H1 (cell line): ENCODE measurements around the gene CENPX. TPM values are rescaled to one million over a fixed set of nuclear protein-coding genes. Genes with fewer than 3 reads are reported as not detected.
A peak's percentile ranks its signal among the peaks of the same experiment; 100 is the strongest.

Source experiments
- CTCF ChIA-PET: fragments of 300-600 bp; sonication (Branson Sonifier 250); formaldehyde crosslinking; loops from one replicate; lab custom pipeline; 2021; ENCODE audit not compliant: partially characterized antibody; lab: Charles Lee
- POLR2A ChIA-PET: fragments of 300-600 bp; sonication (Branson Sonifier 250); formaldehyde crosslinking; loops from one replicate; lab custom pipeline; 2021; ENCODE audit warnings: inconsistent platforms; ENCODE audit not compliant: partially characterized antibody; lab: Charles Lee
- DNase-seq, 2 experiments: peaks; one replicate each; pipeline versions ENCODE4 v3.0.0 to v3.0.0-alpha.2; 2010 to 2022; ENCODE audit warnings: low spot score in 2 of 2, low read depth in 1 of 2, mixed read lengths in 1 of 2
- FAIRE-seq: peaks from 2 replicates; lab custom pipeline; 2011; peaks lifted over from hg19 to GRCh38; lab: Jason Lieb, UNC
- H2AFZ ChIP-seq: 2 replicates; pipeline ENCODE4 v1.8.1; 2012; ENCODE audit warnings: low read length, inconsistent platforms
- H2AK5ac ChIP-seq: 2 replicates; pipeline ENCODE4 v1.6.1; 2013; ENCODE audit warnings: low read depth, low read length
- H2BK120ac ChIP-seq: replicated peaks from 2 replicates; pipeline ENCODE3; 2013; ENCODE audit warnings: low read depth, low read length, inconsistent platforms
- H2BK12ac ChIP-seq: 2 replicates; pipeline ENCODE4 v1.6.1; 2013; ENCODE audit warnings: low read depth, low read length
- H2BK15ac ChIP-seq: 2 replicates; pipeline ENCODE4 v1.6.1; 2013; ENCODE audit warnings: low read length
- H2BK20ac ChIP-seq: 2 replicates; pipeline ENCODE4 v1.6.1; 2013; ENCODE audit warnings: low read length
- H2BK5ac ChIP-seq: 2 replicates; pipeline ENCODE4 v1.6.1; 2013; ENCODE audit warnings: low read depth, low read length
- H3K14ac ChIP-seq: 2 replicates; pipeline ENCODE4 v1.6.1; 2013; ENCODE audit warnings: inconsistent platforms; ENCODE audit not compliant: insufficient read length
- H3K18ac ChIP-seq: 2 replicates; pipeline ENCODE4 v1.6.1; 2013; ENCODE audit warnings: low read length; ENCODE audit errors: extremely low read depth
- H3K23ac ChIP-seq: 2 replicates; pipeline ENCODE4 v1.6.1; 2013; ENCODE audit warnings: inconsistent platforms; ENCODE audit not compliant: insufficient read length
- H3K23me2 ChIP-seq: 2 replicates; pipeline ENCODE4 v1.6.1; 2013; ENCODE audit warnings: low read depth, low read length
- H3K27ac ChIP-seq: 2 replicates; pipeline ENCODE4 v1.6.1; 2011; ENCODE audit warnings: low read depth, low read length, inconsistent platforms
- H3K27me3 ChIP-seq, 4 experiments: replicated peaks in 1 of 4; 1 replicate in 1 of 4; 2 replicates in 3 of 4; pipeline versions ENCODE4 v1.6.1 to v1.8.1; 2011 to 2013; ENCODE audit warnings: low read length in 3 of 4, mild to moderate bottlenecking in 3 of 4, inconsistent platforms in 2 of 4, mixed read lengths in 2 of 4, moderate library complexity in 1 of 4; ENCODE audit not compliant: control insufficient read depth in 3 of 4, insufficient read depth in 3 of 4; ENCODE audit errors: extremely low read depth in 1 of 4
- H3K36me3 ChIP-seq, 4 experiments: 2 replicates each; pipeline versions ENCODE4 v1.6.1 to v1.8.1; 2011 to 2013; ENCODE audit warnings: mild to moderate bottlenecking in 4 of 4, low read length in 3 of 4, moderate library complexity in 2 of 4, control low read depth in 1 of 4, inconsistent platforms in 1 of 4; ENCODE audit not compliant: insufficient read depth in 4 of 4, control insufficient read depth in 2 of 4
- H3K4ac ChIP-seq: replicated peaks from 2 replicates; pipeline ENCODE3; 2013; ENCODE audit warnings: low read length, low read depth, mixed read lengths, inconsistent platforms; ENCODE audit not compliant: insufficient read length
- H3K4me1 ChIP-seq, 4 experiments: replicated peaks in 1 of 4; 1 replicate in 1 of 4; 2 replicates in 3 of 4; pipeline versions ENCODE4 v1.6.1 to v1.8.1; 2011 to 2013; ENCODE audit warnings: low read length in 3 of 4, inconsistent platforms in 2 of 4, mixed read lengths in 1 of 4; ENCODE audit not compliant: insufficient read depth in 4 of 4, control insufficient read depth in 3 of 4
- H3K4me2 ChIP-seq, 2 experiments: 2 replicates each; pipeline versions ENCODE4 v1.6.1 to v1.8.1; 2011 to 2013; ENCODE audit warnings: low read depth in 2 of 2, low read length in 2 of 2, control low read depth in 1 of 2, inconsistent platforms in 1 of 2, mild to moderate bottlenecking in 1 of 2; ENCODE audit not compliant: insufficient read depth in 1 of 2
- H3K4me3 ChIP-seq, 4 experiments: fragments of 200-600, 300-600 bp in 1 of 4; sonication (generic), shearing (Covaris generic), sonication (Bioruptor Twin) in 1 of 4; 2 replicates each; pipeline versions ENCODE4 v1.5.1 to v1.8.1; 2011 to 2016; ENCODE audit warnings: low read length in 4 of 4, low read depth in 3 of 4, control low read depth in 2 of 4, inconsistent platforms in 2 of 4, mild to moderate bottlenecking in 2 of 4, mixed read lengths in 1 of 4, moderate library complexity in 1 of 4; ENCODE audit not compliant: insufficient read depth in 2 of 4; ENCODE audit errors: extremely low read depth in 1 of 4
- H3K56ac ChIP-seq: replicated peaks from 2 replicates; pipeline ENCODE3; 2013; ENCODE audit warnings: low read depth, mild to moderate bottlenecking, mixed read lengths, low read length, inconsistent platforms; ENCODE audit not compliant: insufficient read length
- H3K79me1 ChIP-seq: 2 replicates; pipeline ENCODE4 v1.6.1; 2013; ENCODE audit warnings: low read depth, low read length, control low read depth
- H3K79me2 ChIP-seq, 2 experiments: 2 replicates each; pipeline versions ENCODE4 v1.6.1 to v1.8.1; 2012 to 2013; ENCODE audit warnings: low read length in 2 of 2, mild to moderate bottlenecking in 2 of 2, inconsistent platforms in 1 of 2; ENCODE audit not compliant: insufficient read depth in 2 of 2, control insufficient read depth in 1 of 2
- H3K9ac ChIP-seq, 4 experiments: replicated peaks in 1 of 4; 1 replicate in 1 of 4; 2 replicates in 3 of 4; pipeline versions ENCODE4 v1.6.1 to v1.8.1; 2011 to 2013; ENCODE audit warnings: low read depth in 3 of 4, low read length in 3 of 4, control low read depth in 2 of 4, mild to moderate bottlenecking in 2 of 4, moderate library complexity in 2 of 4, inconsistent platforms in 1 of 4; ENCODE audit errors: extremely low read depth in 1 of 4
- H3K9me3 ChIP-seq, 2 experiments: 2 replicates each; pipeline versions ENCODE4 v1.6.1 to v1.8.1; 2012 to 2013; ENCODE audit warnings: mild to moderate bottlenecking in 2 of 2, moderate library complexity in 2 of 2, control low read depth in 1 of 2, inconsistent platforms in 1 of 2, low read depth in 1 of 2, low read length in 1 of 2, mixed read lengths in 1 of 2; ENCODE audit not compliant: insufficient read depth in 2 of 2
- H4K20me1 ChIP-seq, 2 experiments: replicated peaks in 1 of 2; 2 replicates each; pipeline versions ENCODE3 to v1.8.1; 2011 to 2013; ENCODE audit warnings: inconsistent platforms in 2 of 2, low read length in 2 of 2, mild to moderate bottlenecking in 1 of 2; ENCODE audit not compliant: insufficient read depth in 2 of 2, control insufficient read depth in 1 of 2
- H4K5ac ChIP-seq: 2 replicates; pipeline ENCODE4 v1.6.1; 2013; ENCODE audit warnings: low read length, low read depth, mixed read lengths, inconsistent platforms; ENCODE audit not compliant: insufficient read length
- H4K8ac ChIP-seq: 2 replicates; pipeline ENCODE4 v1.8.0; 2013; ENCODE audit warnings: mild to moderate bottlenecking, moderate library complexity, low read length, inconsistent platforms; ENCODE audit not compliant: insufficient read depth; ENCODE audit errors: extremely low read depth
- H4K91ac ChIP-seq: replicated peaks from 2 replicates; pipeline ENCODE3; 2013; ENCODE audit warnings: low read length, mixed read lengths, inconsistent platforms; ENCODE audit not compliant: insufficient read length
- CBX5 ChIP-seq: fragments of 300-800, 300-1000 bp; sonication (generic); IDR thresholded peaks from 2 replicates; pipeline ENCODE4 v1.7.1; 2016; ENCODE audit warnings: antibody characterized with exemption, low read length, low read depth
- CREB1 ChIP-seq: IDR thresholded peaks from 2 replicates; pipeline ENCODE4 v1.6.1; 2012; ENCODE audit warnings: inconsistent platforms
- GTF2F1 ChIP-seq: IDR thresholded peaks from 2 replicates; pipeline ENCODE4 v1.6.1; 2012; ENCODE audit warnings: low read depth, low read length, improper control_type of control experiment, borderline replicate concordance
- POLR2A ChIP-seq, 2 experiments: IDR thresholded peaks; 1 replicate in 1 of 2; 2 replicates in 1 of 2; pipeline ENCODE4 v1.6.1; 2011; ENCODE audit warnings: low read depth in 2 of 2, low read length in 2 of 2, mild to moderate bottlenecking in 2 of 2; ENCODE audit errors: control extremely low read depth in 1 of 2
- SIN3A ChIP-seq, 2 experiments: IDR thresholded peaks in 1 of 2; conservative IDR thresholded peaks in 1 of 2; 2 replicates each; pipeline ENCODE4 v1.6.1; 2011 to 2012; ENCODE audit warnings: low read length in 2 of 2, improper control_type of control experiment in 1 of 2, low read depth in 1 of 2, mild to moderate bottlenecking in 1 of 2
- SP2 ChIP-seq: IDR thresholded peaks from 2 replicates; pipeline ENCODE4 v1.6.1; 2012; ENCODE audit warnings: mild to moderate bottlenecking, low read length, inconsistent platforms
- TAF1 ChIP-seq: IDR thresholded peaks from 2 replicates; pipeline ENCODE4 v1.6.1; 2011; ENCODE audit warnings: mild to moderate bottlenecking, low read depth, low read length
- TBP ChIP-seq: IDR thresholded peaks from 2 replicates; pipeline ENCODE4 v1.6.1; 2011; ENCODE audit warnings: low read depth, low read length, improper control_type of control experiment
- WGBS, 2 experiments: shearing (Covaris generic) in 1 of 2; methylation state at CpG; one replicate each; pipeline versions ENCODE4 v1.1.6 to v1.1.7; 2013 to 2015; ENCODE audit warnings: low lambda C conversion rate in 2 of 2, mixed read lengths in 2 of 2, inconsistent platforms in 1 of 2, low coverage in 1 of 2, missing lambda C conversion rate in 1 of 2; ENCODE audit not compliant: insufficient replicate concordance in 2 of 2, insufficient coverage in 1 of 2, insufficient read length in 1 of 2; ENCODE audit errors: extremely low coverage in 1 of 2, missing lambda C conversion rate in 1 of 2; 5-methylcytosine and 5-hydroxymethylcytosine counted together
- long read RNA-seq, 2 experiments: library from RNA in 1 of 2; library from capped mRNA in 1 of 2; stranded (forward); transcript quantifications; one replicate each; pipeline ENCODE4 v2.0.0, GENCODE V29; 2021; ENCODE audit warnings: inconsistent platforms in 1 of 2
- polyA minus RNA-seq, 3 experiments: library from RNA; depleted of rRNA, polyadenylated mRNA; stranded (reverse); fragments of >200 nt; gene quantifications; 1 replicate in 2 of 3; 2 replicates in 1 of 3; pipeline ENCODE4 v1.2.3, GENCODE V29; 2011
- polyA plus RNA-seq, 7 experiments: library from polyadenylated mRNA; depleted of rRNA in 3 of 7; stranded (reverse) in 5 of 7; unstranded in 2 of 7; fragments of >200 nt in 5 of 7; fragments of 200-250 nt in 2 of 7; gene quantifications; 1 replicate in 5 of 7; 2 replicates in 1 of 7; 4 replicates in 1 of 7; pipeline versions ENCODE4 v1.2.1 to v1.2.3, GENCODE V29; 2011 to 2013; ENCODE audit warnings: missing spikeins in 2 of 7, mixed read lengths in 2 of 7
- total RNA-seq: library from RNA; stranded (reverse); fragmentation: NEBNext Ultra II Directional; extraction: Animal tissue kit (Norgen Biotek cat#: 25700); gene quantifications from 2 replicates; pipeline ENCODE4 v1.2.1, GENCODE V29; 2021

CENPX gene
- total RNA-seq (111 and 116 TPM in 2 replicates), polyA plus RNA-seq (2011; rRNA removed) (122 and 133 TPM in 2 replicates), polyA minus RNA-seq (2011; rRNA and poly(A)+ RNA removed) (21.3 and 26.4 TPM in 2 replicates)
- 131 TPM for polyA plus RNA-seq (2011; cell fraction: cytosol; rRNA removed)
- polyA plus RNA-seq (2011; cell fraction: nucleus; rRNA removed): 145 TPM
- polyA plus RNA-seq (2012, experiment 1 of 2): 94.8 to 140 TPM (median 130 TPM) in 4 replicates
- polyA plus RNA-seq (2012, experiment 2 of 2): 158 TPM
- 61.6 TPM for polyA plus RNA-seq (2013, experiment 1 of 2)
- 59.1 TPM for polyA plus RNA-seq (2013, experiment 2 of 2)
- 35.9 TPM for polyA minus RNA-seq (2011; cell fraction: cytosol; rRNA and poly(A)+ RNA removed)
- 36.4 TPM for polyA minus RNA-seq (2011; cell fraction: nucleus; rRNA and poly(A)+ RNA removed)
- long read RNA-seq, experiment 1, transcript CENPX-201 (4 exons, 751 nt): major isoform, 18 of 68 reads
- long read RNA-seq, experiment 1, transcript CENPX-202 (5 exons, 805 nt): minor isoform, 9 of 68 reads
- long read RNA-seq, experiment 1, partial matches to known transcripts: 10 of 68 reads
- long read RNA-seq, experiment 1, other reads (novel, unspliced or antisense): 24 of 68 reads
- long read RNA-seq, experiment 2, transcript CENPX-208 (5 exons, 799 nt): minor isoform, 18 of 76 reads
- long read RNA-seq, experiment 2, transcript CENPX-202 (5 exons, 805 nt): major isoform, 27 of 76 reads
- long read RNA-seq, experiment 2, partial matches to known transcripts: 24 of 76 reads
- long read RNA-seq, experiment 2, other reads (novel, unspliced or antisense): 3 of 76 reads

GRCh38 chr17:82022310-82022980 lies at the start of gene CENPX:
Gene CENPX, minus strand, starts transcription at chr17:82022878. Its CDS starts 17 bp downstream, at chr17:82022861.
- H3K79me1 ChIP-seq: peaks cover 4% of the 10 kb centered on the region; the same call in 1 of the 2 replicates
- H3K9me3 ChIP-seq: no peaks in the 10 kb centered on the region
- H2BK15ac ChIP-seq: peak within 1 kb of the TSS; percentile 29; the same call in 1 of the 2 replicates
- no peak within 1 kb of the TSS for H3K14ac ChIP-seq
- peak within 1 kb of the TSS; percentile 46; the same call in 1 of the 2 replicates for H3K27ac ChIP-seq
- H3K4ac ChIP-seq: peak within 1 kb of the TSS; percentile 21
- H2AK5ac ChIP-seq: no peak within 1 kb of the TSS; the same call in 1 of the 2 replicates
- no peak within 1 kb of the TSS for H3K23ac ChIP-seq
- H3K79me2 ChIP-seq: peaks cover 0 to 12% of the 10 kb centered on the region in 2 experiments; a peak in 1 of 4 replicates
- FAIRE-seq (no peak), DNase-seq (no peak)
- H3K9ac ChIP-seq: peak within 1 kb of the TSS; percentile 76 to 80 (median 80)
- H4K5ac ChIP-seq: peak within 1 kb of the TSS; percentile 52
- ChIA-PET CTCF (interaction anchor here (0.6 to 3.0 kb wide), 13 partner anchors 9 to 116 kb away, joined by 3 to 13 read pairs (median 4); partner anchors contain the start of genes MAFG and RAC3), POLR2A (interaction anchor here (0.6 to 4.3 kb wide), 22 partner anchors 9 to 182 kb away, joined by 3 to 22 read pairs (median 3); partner anchors contain the start of genes ASPSCR1, DCXR, FASN and RAC3)
- H4K8ac ChIP-seq: peak within 1 kb of the TSS; percentile 69
- peak within 1 kb of the TSS; percentile 83; the same call in 1 of the 2 replicates for H2BK5ac ChIP-seq
- peaks cover 0 to 14% (median 8%) of the 10 kb centered on the region in 4 experiments; a peak in 5 of 7 replicates for H3K4me1 ChIP-seq
- WGBS, 2 experiments: 2% methylated on average over 46 of the region's 64 CpGs; no CpG with 5 or more reads in 1 of the 2 experiments
- H3K23me2 ChIP-seq: peaks cover 12% of the 10 kb centered on the region
- peak within 1 kb of the TSS; percentile 87 to 96 for H3K4me2 ChIP-seq
- H2AFZ ChIP-seq: no peak within 1 kb of the TSS; the same call in 1 of the 2 replicates
- peak within 1 kb of the TSS; percentile 71 for H3K18ac ChIP-seq
- H2BK20ac ChIP-seq: no peak within 1 kb of the TSS
- H4K20me1 ChIP-seq: peaks cover 7 to 13% of the 10 kb centered on the region in 2 experiments
- H2BK12ac ChIP-seq: no peak within 1 kb of the TSS
- H2BK120ac ChIP-seq: no peak within 1 kb of the TSS
- H4K91ac ChIP-seq: peak within 1 kb of the TSS; percentile 44
- peak within 1 kb of the TSS; percentile 83 to 93 (median 86) for H3K4me3 ChIP-seq
- H3K27me3 ChIP-seq: no peaks in the 10 kb centered on the region
- H3K56ac ChIP-seq: peak within 1 kb of the TSS; percentile 84
- H3K36me3 ChIP-seq: no peaks in the 10 kb centered on the region
- TF ChIP-seq GTF2F1 (no peak), SIN3A (conservative IDR thresholded peaks at IDR 0.05 in 1 of 2, IDR thresholded peaks at IDR 0.05 in 1 of 2; ENCODE audit: low read depth in 1 of 2, low read length in 2 of 2) (0 out of 4 replicates have a peak, but pooled peaks of 1 of the 2 experiments have one; percentile 19), CBX5 (no peak), TBP (peak; percentile 34; the same call in 1 of the 2 replicates), SP2 (no peak), TAF1 (peak; percentile 66), POLR2A (IDR thresholded peaks at IDR 0.05; ENCODE audit: control extremely low read depth in 1 of 2, low read depth in 2 of 2, low read length in 2 of 2) (peak in 1 of 2 experiments; percentile 35; a peak in 1 of 3 replicates), CREB1 (no peak)
